ENCODE data around the gene MACROD2.

The MACROD2 gene

DNA sequence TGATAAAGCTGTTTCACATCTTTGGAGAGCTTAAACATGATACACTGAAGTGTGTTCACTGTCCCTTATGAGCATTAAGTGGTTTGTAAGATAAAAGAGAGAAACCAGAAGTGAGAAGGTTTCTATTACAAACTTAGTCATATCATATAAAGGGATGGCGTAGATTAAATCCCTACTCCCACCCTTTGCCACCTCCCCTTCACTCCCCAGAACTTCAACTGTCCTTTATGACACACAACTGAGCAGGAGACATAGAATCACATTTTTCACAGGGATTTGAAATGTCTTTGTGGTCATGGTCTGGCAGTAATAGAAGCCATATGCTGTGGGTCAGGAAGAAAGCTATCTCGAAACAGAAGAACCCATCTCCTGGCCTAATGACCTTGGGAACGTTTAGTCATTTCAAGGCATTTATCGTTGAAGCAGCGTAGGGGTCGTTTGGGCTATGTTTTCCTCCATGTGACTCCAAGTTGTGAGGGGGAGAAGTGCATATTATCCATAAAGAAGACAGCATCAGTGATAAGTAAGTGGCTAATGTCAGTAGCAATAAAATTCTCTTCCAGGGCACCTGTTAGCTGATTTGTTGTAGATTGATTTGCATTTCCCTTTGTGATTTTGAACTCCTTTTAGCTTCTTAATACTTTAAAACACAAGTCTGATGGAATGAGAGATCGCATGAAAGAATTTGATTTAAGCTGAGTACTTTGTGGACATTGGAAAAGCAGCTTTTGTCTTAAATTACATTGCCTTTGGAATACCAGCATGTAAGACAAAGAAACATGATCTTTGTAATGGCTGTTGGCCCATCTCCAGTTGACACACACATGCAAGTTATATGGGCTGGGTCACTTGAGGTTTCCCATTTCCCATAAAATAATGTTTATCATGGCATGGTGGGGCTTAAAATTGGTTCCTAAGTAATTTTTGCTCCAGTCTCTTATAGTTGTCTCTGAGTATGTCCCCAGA lies 843.6 kb downstream of the MACROD2 start:
- no peak for DNase-seq

DNA sequence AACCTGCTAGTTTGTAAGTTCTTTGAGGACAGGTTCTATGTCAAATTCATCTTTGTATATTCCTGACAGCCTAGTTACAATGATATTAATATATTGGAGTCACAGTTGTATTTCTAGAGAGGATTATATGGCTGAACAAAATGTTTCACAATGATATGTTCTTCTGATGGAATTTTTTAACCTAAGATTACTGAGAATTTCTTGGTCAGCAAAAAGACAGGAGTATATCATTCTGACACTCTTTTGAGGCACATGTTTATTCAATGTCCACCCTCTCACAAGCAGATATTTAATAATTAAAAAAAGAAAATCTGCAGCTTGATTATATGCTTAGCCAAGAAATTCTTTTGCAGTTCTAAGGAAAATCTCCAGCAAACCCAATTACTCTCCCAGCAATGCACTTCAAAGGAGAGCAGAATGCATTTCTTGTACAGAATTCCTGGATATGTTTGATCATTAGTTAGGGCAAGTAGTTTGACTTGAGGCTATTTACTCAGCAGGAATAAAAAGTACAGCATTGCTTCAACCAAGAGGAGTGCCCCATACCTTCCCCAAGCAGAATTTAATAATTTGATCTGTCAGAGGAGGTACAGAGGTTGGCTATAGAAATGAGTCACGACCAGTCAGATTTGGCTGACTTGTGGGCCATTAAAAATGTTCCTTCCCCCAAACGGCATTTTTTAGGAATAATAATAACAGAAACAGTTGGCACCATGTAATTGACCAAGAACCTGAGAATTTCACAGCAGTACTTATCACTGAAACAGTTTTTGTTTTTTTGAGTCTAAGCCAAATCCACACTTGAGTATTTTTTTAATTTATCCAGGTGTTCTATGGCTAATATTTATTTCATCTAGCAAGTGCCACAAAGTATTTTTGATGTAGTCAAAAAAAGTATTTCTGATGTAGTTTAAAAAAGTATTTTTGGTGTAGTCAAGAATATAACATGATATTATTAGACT lies 850.2 kb downstream of the MACROD2 start:
- DNase-seq = no peak

DNA sequence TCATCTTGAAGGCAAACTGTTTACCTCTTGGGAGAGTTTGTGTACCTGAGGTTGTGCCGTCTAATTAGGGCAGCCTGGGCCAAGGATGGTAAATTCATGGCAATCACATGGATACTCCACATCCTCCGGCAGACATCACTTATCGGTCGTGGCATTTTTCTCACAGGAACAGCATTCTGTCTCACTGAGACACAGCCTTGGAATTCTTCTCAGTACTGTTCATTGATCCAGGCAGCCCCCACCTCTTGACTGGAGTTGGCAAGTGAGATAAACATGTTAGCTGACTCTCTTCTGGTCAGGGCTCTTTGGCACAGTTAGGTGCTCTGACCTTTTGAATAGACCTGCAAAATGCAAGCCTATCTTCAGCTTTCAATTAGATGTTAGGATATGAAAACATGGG lies 853.5 kb downstream of the MACROD2 start:
- DNase-seq = no peak

DNA sequence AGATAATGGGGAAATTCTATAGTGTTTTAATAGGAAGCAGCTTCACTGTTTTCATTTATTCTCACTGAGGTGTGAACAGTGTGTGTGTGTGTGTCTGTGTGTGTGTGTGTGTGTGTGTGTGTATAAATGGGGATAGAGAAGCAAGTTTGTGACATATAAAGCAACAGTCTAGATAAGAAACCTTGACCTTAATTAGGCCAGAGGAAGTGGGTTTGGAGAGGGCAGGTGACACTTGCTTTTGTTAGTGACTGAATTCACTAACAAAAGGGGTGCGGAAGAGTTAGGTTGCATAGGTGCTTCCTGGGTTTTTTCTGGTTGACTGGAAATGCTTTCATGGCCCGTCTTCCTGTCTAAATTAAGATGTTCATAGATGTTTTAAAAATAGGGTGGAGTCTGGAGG lies 857.8 kb downstream of the MACROD2 start:
- DNase-seq = no peak

DNA sequence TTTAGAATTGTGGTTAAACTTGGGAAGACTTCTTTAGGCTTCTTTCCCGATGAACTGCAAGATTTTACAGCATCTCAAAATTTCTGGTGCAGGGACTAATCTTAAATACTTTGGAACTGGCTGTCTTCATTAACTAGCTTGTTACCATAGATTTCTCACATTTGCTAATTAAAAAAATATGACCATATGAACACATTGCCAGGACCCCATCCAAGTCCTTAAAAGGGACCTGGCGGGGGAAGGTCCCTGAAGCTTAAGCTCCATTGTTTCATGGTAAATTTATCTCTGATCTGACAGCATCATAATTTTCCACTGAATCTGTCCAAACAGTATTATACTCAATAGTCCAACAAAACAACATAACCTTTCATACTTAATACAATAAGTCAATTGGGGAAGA lies 859.9 kb downstream of the MACROD2 start:
- DNase-seq = no peak

DNA sequence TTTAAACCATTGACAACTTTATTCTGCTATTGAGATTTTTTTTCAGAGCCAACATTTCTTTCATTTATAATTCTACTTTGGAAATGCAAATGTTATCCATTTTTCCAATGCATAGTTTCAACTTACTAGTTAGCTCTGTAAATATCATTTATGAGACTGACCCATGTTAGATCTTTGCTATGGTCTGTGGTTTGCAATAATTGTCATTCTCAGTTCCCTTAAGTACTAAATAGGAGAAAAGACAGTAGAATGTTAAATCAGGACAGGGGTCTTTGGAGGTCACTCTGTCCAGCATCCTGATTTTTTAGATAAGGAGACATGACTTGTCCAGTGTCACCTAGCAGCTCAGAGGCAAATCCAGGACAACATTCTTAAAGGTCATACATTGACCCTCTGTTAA lies 864.3 kb downstream of the MACROD2 start:
- DNase-seq = no peak

DNA sequence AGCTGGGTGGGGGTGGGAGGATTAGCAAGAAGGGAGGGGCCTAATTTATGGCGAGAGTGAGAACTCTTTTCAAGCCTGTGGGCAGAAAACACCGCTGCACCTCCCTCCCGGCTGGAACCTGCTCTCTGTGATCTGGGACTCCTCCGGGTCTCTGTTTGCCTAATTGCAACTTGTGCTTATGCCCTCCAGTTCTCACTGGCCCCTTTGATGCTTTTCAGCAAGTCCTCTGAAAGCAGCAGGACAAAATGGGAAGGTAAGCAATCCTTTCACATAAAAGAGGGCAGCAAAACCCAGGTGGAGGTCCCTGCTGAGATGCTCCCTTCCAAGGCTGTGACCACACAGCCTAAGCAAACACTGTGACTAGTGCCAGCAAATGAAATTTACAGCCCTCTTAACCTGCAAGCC lies 865.1 kb downstream of the MACROD2 start:
- peak; percentile 12 for DNase-seq

DNA sequence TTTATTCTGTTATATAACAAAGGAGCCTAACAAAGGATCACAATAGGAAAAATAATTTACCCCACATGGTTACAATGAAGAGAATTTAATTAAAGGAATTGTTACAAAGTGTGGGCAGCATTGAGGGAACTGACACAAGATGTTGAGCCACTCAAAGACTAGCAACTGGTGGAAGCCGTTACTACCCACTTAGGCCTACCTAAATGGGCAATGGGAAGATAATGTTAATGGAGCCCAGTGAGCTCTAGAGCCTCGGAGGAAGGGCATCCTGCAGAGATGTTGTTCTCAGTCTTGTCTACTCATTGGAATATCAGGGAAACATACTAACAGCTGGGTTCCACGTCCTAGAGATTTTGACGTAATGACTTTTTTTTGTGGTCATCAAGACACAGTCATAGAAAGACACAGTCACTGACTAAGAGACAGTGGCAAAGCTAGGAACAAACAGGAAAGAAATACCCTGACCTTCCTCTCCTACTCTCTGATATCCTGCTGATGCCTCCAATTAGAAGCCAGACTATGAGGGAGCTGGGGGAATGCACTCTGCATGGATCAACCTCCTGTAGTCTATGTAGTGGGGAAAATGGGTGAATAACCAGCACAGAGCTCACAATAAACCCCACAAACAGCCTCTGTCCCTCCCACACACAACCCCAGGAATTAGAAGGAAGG lies 865.8 kb downstream of the MACROD2 start:
- no peak for DNase-seq

DNA sequence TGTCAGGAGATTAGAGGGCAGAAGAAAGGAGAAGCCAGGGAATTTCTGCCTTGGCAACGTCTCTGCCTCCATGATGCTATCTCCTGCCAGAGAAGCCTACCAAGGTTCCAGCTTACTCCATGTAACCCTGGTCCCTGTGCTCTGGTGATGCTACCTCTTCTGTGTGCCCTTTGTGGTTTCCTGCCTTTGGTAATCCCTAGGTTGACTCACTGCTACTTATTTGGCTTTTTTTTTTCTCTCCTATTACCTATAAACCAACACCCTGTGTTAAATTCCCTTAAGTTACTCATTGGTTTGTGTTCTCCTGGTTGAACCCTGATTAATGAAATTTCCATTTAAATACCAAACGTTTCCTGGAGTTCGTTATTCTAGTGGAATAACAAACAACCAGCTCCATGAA lies 869.9 kb downstream of the MACROD2 start:
- no peak for DNase-seq

DNA sequence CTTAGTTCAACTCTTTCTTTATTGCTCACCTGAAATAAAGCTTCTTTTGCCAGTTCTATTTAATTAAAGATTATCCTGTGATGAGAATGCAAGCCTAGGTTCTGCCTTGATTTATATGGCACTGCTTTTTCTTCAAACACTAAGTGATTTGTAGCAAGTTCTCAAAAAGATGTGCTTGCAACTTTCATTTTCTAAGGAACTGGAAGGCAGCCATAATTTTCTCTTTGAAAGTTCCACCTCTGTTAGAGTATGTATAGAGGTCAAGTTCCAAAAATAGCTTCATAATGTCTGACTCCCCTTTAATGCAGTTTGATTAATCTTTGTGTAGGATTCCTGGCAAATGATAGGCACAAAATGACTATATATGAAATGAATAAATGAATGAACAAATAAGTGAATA lies 870.4 kb downstream of the MACROD2 start:
- DNase-seq = no peak

DNA sequence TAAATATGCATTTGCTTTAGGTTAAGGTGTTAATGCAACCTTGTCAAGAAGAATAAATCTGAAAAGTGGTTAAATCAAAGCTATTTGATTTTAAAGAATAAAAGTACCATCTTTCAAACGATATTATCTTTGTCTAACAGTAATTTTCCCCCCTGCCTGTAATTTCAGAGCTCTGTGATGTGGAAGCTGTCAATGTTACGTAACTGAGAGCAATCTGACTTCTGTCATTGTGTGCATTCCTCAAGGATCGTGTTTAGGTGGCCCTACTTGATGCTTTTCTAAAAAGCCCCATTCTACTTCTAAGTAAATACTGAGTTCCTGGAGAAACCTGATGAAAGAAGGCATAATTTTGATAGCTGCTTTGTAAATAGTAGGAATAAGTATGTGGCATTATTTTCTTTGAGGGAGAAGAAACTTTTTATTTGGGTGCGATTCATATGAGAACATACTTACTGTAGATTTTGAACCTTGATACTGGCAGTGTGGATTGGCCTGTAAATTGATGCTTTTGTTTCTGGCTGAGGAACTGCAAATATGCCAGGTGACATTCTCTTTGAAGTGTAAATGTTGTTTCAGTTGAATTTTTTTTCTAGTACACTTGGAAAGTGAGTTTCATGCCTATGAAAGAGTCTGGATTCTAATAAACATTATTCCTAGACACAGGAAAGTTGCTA lies 871.7 kb downstream of the MACROD2 start:
- DNase-seq = no peak

DNA sequence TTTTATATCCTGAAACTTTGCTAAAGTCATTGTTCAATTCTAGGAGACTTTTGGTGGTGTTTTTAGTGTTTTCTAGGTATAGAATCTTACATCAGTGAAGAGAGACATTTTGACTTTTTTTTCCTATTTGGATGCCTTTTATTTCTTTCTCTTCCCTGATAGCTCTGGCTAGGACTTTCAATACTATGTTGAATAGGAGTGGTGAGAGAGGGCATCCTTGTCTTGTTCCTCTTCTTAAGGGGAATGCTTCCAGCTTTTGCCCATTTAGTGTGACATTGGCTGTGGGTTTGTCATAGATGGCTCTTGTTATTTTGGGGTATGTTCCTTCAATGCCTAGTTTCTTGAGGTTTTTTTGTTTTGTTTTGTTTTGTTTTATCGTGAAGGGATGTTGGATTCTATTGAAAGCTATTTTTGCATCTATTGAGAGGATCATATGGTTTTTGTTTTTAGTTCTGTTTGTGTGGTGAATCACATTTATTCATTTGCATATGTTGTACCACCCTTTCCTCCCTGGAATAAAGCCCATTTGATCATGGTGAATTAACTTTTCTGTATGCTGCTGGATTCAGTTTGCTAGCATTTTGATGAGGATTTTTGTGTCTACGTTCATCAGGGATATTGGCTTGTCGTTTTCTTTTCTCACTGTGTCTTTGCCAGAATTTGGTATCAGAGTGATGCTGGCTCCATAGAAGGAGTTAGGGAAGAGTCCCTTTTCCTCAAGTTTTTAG lies 882.1 kb downstream of the MACROD2 start:
- DNase-seq = no peak

DNA sequence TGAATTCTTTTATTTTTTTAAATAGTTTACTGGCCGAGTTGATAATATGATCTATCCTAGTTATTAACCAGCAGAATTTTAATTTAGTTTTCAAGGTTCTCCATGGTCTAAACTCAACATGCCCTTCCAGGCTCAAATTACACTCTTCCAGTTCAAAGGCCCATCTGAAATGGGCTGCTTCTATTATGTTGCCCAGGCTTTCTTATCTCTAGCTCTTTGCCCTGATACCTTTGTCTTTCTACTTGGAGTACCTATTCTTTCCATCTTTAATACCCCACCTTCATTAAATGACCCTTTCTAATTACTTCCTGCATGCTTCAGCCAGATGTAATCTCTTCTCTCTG lies 883.3 kb downstream of the MACROD2 start:
- no peak for DNase-seq

DNA sequence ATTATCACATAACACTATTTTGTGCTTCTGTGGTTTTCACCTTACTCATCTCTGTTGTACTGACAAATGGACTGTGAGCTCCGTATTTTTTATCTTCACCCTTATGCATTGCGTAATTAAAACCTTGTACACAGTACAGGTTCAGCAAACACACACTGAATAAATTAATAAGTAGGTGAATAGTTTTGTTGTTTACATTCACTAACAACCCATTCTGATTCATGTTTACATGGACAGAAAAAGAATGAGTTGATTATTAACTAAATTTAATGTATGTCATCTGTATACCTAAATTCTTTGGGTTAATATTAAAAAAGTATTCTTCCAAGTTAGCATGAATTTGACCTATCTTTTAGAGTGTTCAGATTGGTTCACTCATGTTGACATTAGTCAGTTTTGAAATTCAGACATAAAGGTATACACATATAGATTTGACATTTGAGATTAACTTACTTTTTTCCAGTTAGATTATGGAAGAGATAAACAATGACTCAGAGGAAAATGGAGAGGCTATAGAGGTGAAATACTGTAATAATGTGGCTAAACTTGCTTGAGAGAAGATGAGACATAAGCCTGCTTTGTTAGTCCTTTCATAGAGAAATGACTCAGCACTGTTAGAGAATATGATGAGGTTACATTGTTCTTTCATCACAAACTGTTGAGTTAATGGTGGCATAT lies 883.8 kb downstream of the MACROD2 start:
- no peak for DNase-seq

DNA sequence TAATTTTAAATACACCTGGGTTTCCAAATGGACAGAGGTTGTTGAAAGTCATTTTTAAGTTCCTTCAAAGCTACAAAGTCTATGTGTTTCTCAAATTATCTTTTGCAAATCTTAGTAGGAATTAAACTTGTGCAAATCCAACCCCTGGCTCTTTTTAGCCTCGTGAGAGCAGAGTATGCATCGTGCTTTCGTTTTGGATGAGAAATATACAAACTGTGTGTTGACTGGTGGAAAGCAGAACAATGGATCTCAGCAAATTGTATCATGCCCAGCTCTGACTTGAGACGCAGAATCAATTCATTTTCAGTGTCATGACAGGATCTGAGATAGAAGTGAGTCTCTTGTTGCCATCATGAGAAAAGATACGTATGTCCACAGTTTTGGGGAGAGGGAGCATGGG lies 884.5 kb downstream of the MACROD2 start:
- no peak for DNase-seq

DNA sequence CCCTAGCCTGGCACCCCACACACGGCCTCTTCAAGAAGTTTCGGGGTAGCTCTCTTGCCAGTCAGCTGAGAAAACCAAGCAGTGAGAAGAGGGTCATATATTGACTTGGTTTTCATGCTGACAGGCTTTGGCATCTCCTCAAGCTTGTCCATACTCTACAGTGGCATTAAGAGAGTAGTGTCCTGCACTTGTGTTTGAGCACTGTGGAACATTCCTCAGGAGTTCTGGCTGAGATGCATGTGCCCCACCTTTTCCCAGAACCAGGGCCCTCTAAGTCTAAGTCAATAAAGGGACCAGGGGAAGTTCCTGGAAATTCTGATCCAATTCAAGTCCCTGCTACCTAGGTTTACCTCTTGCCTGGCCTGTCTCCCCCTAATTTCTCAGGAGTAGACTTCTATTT lies 886.2 kb downstream of the MACROD2 start:
- DNase-seq = no peak

DNA sequence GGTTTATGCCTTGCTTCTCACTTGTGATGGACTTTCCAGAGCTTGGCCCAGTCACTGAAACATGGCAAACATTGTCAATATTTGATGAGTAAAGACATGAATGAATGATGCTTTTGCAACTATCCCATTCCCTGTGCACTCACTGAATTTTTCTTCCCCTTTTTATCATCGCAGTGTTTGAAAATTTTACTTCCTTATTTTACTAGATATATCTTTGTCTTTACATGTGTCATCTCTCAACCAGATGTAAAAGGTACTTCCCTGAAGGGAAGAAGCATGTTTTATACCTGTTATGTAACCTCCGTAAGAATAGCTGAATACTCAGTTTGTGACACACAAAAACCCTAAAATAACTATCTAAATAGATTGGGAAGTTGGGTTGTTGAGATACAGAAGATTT lies 886.8 kb downstream of the MACROD2 start:
- no peak for DNase-seq

DNA sequence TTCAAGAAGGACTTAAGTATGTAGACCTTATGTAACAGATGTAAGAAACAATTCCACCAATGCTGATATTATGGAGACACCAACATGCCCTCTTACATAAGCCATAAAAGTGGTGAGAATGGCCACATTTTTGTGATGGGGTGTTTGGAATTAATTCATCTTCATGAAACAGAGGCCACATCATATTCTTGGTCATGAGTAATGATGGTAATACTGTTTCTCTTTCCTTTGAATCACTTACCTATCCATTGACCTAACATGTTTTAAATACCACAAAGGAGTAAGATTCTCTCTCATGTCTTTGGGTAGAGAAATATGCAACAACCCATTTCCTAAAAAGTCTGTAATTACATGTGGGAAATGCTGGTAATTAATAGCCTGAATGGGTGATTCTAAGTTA lies 887.5 kb downstream of the MACROD2 start:
- DNase-seq = no peak

DNA sequence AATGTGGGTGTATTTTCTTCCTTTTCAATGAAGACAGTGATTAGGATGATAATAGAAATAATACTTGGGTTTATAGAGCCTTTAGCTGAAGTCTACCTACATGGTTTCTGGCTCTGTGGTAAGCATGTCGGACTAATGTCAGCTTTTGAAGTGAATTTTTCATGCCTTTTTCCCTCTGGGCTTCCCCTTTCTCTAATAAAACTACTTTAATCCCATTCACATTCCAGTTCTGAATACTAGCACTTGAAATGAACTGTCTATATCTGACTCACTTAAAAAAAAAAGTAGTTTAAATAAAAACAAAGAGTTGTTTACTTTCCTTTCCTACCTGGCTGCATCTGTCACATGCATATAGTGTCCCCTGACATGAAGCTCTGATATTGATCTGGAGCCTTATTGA lies 888.0 kb downstream of the MACROD2 start:
- DNase-seq = no peak

DNA sequence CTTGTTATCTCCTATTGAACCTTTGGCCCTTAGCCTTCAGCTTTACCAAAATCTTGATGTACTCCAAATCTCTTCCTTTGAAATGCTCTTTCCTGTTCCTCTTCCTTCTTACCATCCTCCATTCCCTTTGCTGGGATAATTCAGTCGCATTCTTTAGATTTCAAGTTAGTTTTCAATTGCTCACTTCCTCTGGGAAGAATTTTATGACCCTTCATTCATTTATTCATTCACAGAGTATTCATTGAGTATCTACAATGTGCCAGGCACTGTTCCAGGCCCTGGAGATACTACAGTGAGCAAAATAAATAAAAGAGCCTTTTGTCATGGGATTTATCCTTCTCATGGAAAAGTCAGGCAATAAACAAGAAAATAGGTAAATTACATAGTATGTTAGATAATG lies 890.3 kb downstream of the MACROD2 start:
- no peak for DNase-seq

DNA sequence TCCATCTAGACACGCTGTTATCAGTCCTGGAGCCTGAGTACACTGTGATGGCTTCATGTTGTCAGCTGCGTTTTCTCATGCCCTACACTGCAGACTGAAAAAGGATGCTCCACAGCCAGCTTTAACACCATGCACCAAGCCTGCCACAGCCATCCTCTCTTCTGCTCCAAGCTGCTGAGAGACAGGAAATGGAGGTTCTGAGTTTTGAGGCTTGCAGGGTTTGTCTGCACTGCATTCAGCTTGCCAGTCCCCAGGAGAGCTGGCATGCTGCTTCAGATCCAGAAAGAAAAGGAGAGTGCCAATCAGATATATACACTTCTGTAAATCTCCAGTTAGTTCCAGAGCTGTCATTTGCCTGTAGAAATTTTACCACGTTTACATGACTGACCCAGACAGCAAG lies 892.8 kb downstream of the MACROD2 start:
- DNase-seq = no peak

Data from NCI-H526 treated with DMSO at 0.1 percent for 48 hours (cell line).